D721Med (cell line): Measurements from ENCODE around the gene LTB4R.

Experiments used
- DNase-seq: peaks from one replicate; pipeline ENCODE4 v3.0.0; 2011; ENCODE audit warnings: low spot score; ENCODE audit not compliant: insufficient read length
- FAIRE-seq: peaks from 2 replicates; lab custom pipeline; 2011; peaks lifted over from hg19 to GRCh38; lab: Jason Lieb, UNC
- TF ChIP-seq, protein P1 (sequence below): IDR thresholded peaks from 2 replicates; pipeline ENCODE4 v1.5.1; 2012; ENCODE audit warnings: mild to moderate bottlenecking, control low read depth; ENCODE audit not compliant: insufficient read depth; ENCODE audit errors: missing control alignments

The LTB4R gene

DNA sequence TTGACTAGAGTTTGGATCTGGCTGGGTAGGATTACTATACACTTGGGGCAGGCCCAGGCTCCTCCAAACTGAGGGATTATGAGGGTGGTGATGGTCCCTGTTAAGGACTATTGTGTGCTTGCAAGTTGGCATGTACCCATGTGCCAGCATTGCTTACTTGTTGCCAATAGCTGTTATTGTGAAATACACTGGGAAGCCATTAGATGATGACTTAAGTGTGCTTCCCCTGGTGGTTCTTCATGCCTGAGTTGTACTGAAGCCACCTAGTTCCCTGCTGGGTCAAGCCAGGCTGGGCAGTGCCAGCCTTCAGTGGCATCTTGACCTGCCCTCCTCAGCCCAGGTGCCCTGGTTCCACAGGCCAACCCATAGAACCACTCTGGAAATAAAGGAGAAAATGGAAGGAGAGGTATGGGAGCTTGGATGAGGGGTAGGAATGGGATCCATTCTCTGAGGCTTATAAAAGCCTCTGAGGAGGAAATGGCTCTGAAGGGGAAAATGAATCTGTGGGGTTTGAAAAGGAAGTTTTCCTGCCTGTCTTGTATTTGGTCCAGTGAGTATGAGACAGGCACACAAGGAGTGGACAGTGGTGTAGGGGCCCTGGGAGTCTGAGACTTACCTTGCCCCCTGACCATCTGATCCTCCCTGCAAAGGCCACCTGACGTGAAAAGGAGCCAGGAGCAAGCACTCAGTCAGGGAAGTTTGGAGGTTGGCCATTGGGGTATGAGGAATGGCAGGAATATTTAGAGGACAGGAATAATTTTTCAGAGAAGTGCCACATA is 724 bp downstream of the LTB4R start:
- DNase-seq (no peak), FAIRE-seq (no peak)
- TF ChIP-seq, protein P1, sequence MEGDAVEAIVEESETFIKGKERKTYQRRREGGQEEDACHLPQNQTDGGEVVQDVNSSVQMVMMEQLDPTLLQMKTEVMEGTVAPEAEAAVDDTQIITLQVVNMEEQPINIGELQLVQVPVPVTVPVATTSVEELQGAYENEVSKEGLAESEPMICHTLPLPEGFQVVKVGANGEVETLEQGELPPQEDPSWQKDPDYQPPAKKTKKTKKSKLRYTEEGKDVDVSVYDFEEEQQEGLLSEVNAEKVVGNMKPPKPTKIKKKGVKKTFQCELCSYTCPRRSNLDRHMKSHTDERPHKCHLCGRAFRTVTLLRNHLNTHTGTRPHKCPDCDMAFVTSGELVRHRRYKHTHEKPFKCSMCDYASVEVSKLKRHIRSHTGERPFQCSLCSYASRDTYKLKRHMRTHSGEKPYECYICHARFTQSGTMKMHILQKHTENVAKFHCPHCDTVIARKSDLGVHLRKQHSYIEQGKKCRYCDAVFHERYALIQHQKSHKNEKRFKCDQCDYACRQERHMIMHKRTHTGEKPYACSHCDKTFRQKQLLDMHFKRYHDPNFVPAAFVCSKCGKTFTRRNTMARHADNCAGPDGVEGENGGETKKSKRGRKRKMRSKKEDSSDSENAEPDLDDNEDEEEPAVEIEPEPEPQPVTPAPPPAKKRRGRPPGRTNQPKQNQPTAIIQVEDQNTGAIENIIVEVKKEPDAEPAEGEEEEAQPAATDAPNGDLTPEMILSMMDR = no peak

DNA sequence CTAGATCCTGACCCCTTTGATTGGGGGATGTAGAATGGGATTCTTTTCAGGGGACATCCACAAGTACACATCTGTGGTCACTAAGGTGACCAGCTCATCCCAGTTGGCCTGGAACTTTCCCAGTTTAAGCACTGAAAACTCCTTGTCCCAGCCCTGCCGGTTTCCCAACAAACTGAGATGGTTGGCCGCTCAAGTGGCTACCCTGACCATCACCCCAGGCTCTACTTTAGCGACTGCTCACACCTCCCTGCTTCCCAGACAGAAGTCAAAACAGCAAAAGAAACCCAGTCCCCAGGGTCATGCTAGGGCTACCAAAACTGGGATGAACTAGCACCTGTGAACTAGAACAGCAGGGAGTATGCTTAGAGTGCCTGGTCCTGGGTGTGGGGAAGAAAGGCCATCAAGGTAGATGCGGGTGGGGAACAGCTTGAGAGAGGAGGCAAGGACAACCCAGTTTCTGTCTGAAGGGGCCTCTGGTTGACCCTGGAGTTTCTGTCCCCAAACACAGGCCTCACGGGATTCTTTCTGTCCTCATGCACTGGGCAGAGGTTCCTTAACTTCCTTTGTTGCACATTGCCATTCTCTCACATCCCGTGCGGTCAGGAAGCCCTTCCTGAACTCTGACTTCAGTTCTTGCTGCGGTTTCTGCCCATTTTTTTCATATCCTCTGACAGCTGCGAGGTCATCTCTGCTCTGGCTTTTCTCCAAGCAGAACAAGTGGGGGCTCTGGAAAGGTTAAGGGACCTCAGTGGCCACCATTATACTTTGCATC is 1.6 kb downstream of the LTB4R start:
- FAIRE-seq = no peak
- TF ChIP-seq, protein P1 = no peak
- DNase-seq = no peak

- no peak for FAIRE-seq
- TF ChIP-seq, protein P1 = no peak
Measured at GRCh38 chr14:24313913-24314312, 2.6 kb downstream of the LTB4R start.

GRCh38 chr14:24314377-24315193 is 3.3 kb downstream of the LTB4R start:
- DNase-seq (no peak), FAIRE-seq (no peak)
- TF ChIP-seq, protein P1 = no peak

More at GRCh38 chr14:24313913-24314312, 2.6 kb downstream of the LTB4R start:
- no peak for DNase-seq

GRCh38 chr14:24315243-24315806 is 4.0 kb downstream of the LTB4R start:
- TF ChIP-seq, protein P1 = no peak
- DNase-seq = no peak
- FAIRE-seq = no peak

DNA sequence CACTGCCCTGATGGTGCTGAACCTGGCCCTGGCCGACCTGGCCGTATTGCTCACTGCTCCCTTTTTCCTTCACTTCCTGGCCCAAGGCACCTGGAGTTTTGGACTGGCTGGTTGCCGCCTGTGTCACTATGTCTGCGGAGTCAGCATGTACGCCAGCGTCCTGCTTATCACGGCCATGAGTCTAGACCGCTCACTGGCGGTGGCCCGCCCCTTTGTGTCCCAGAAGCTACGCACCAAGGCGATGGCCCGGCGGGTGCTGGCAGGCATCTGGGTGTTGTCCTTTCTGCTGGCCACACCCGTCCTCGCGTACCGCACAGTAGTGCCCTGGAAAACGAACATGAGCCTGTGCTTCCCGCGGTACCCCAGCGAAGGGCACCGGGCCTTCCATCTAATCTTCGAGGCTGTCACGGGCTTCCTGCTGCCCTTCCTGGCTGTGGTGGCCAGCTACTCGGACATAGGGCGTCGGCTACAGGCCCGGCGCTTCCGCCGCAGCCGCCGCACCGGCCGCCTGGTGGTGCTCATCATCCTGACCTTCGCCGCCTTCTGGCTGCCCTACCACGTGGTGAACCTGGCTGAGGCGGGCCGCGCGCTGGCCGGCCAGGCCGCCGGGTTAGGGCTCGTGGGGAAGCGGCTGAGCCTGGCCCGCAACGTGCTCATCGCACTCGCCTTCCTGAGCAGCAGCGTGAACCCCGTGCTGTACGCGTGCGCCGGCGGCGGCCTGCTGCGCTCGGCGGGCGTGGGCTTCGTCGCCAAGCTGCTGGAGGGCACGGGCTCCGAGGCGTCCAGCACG is 4.7 kb downstream of the LTB4R start:
- DNase-seq = no peak
- TF ChIP-seq, protein P1 = no peak
- FAIRE-seq = no peak
